ENCODE data around the gene SHROOM2.

DNA sequence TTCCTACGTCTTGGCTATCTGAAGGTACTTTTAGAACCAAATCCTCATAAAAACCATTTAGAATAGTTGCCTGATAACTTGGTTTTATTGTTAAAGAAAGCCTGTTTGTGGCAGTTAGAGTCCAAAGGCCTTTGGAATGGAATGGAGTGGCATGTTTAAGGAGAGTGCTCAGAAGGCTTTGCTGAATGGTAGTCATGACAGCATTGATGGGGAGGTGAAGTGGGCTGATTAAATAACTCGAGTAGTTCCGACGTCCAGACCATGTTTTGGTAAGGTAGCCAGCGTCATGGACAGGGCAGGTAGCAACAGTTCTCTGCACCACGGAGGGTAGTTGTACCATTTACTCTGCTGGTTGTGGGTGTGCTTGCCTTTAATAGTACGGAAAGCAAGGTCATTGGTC lies 94.6 kb downstream of the SHROOM2 start:
- TF ChIP-seq FOXK2 (IDR thresholded peaks at IDR 0.05) (no peak), SP1 (IDR thresholded peaks at IDR 0.05) (no peak), TARDBP (IDR thresholded peaks at IDR 0.05) (no peak), FOXM1 (IDR thresholded peaks at IDR 0.05; ENCODE audit: borderline replicate concordance) (no peak)
- TF ChIP-seq, protein P1, sequence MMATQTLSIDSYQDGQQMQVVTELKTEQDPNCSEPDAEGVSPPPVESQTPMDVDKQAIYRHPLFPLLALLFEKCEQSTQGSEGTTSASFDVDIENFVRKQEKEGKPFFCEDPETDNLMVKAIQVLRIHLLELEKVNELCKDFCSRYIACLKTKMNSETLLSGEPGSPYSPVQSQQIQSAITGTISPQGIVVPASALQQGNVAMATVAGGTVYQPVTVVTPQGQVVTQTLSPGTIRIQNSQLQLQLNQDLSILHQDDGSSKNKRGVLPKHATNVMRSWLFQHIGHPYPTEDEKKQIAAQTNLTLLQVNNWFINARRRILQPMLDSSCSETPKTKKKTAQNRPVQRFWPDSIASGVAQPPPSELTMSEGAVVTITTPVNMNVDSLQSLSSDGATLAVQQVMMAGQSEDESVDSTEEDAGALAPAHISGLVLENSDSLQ (IDR thresholded peaks at IDR 0.05), result no peak
